Non-pigmented ciliary epithelial cell (primary cell): ENCODE measurements around the gene UBE2B.

Experiments used
- DNase-seq: peaks from one replicate; pipeline ENCODE4 v3.0.0-alpha.2; 2010; ENCODE audit warnings: low read depth

The UBE2B gene

GRCh38 chr5:134437847-134438581 lies 66.6 kb downstream of the UBE2B start:
- DNase-seq, result no peak

- DNase-seq, result no peak
These were observed 67.4 kb downstream of the UBE2B start for GRCh38 chr5:134438721-134439123.

- DNase-seq, result peak; percentile 79
These were observed 67.9 kb downstream of the UBE2B start for GRCh38 chr5:134439210-134439654.

GRCh38 chr5:134440201-134440755 lies 68.9 kb downstream of the UBE2B start:
- DNase-seq, result no peak
